HG03521 (cell line): ENCODE results near the gene DENND6A.

ENCODE experiments used
- ATAC-seq: cut with Tn5 transposase; IDR thresholded peaks from one replicate; pipeline ENCODE4 v1.9.1; 2021; ENCODE audit warnings: mild to moderate bottlenecking, moderate library complexity; ENCODE audit not compliant: unreplicated experiment

The DENND6A gene

DNA sequence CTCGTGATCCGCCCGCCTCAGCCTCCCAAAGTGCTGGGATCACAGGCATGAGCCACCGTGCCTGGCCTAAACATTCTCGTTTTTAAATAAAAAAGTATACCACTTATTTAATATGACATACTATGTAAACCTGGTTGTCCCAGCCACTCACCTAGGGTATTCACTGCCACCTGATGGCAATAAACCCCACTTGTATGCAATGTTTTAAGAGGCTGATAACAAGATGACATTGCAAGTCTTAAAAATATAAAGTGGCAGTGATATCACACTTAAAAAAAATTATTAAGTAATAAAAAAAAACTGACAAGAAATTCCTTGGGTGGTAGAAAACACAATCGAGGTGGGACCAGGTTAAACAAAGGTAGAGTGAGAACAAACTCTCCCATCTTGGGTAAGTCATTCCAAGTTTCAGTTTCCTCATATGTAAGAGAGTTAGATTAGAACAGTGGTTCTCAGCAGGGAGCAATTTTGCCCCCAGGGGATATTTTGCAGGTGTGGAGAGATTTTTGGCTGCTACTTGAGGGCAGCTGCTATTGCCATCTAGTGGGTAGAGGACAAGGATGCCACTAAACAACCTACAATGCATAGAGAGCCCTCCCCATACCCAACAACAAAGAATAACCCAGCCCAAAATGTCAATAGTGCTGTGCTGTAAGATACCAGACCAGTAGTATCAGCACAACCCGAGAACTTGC, 110.3 kb downstream of the DENND6A start:
- no peak for ATAC-seq

DNA sequence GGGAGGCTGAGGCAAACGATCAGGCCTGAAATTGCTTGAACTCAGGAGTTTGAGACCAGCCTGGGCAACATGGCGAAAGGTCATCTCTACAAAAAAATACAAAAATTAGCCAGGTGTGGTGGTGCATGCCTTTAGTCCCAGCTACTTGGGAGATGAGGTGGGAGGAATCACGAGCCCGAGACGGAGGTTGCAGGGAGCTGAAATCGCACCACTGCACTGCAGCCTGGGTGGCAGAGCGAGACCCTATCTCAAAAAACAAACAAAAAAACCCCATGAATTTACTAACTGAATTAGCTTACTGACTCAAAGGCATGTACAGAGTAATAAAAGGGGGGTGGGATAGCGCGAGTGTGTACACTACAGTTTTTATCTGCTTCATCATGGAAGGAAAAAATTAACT, 115.1 kb downstream of the DENND6A start:
- ATAC-seq, result no peak

GRCh38 chr3:57575966-57576626, 116.8 kb downstream of the DENND6A start:
- ATAC-seq, result no peak
